WTC11 (cell line): ENCODE measurements around the gene NRF1. TPM values are rescaled to one million over a fixed set of nuclear protein-coding genes. Genes with fewer than 3 reads are reported as not detected.
A peak's percentile ranks its signal among the peaks of the same experiment; 100 is the strongest.

Source experiments
- ATAC-seq: fragments of 200-7000 bp; cut with Tn5 transposase; 2 replicates; pipeline ENCODE4 v1.10.0; 2021; ENCODE audit warnings: mild to moderate bottlenecking, moderate library complexity
- CTCF ChIA-PET: fragments of 300-600 bp; sonication (Branson Sonifier 250); formaldehyde crosslinking; loops from one replicate; lab custom pipeline; 2021; ENCODE audit warnings: antibody characterized with exemption; lab: Charles Lee
- POLR2A ChIA-PET: fragments of 350-600 bp; sonication (Branson Sonifier 250); formaldehyde crosslinking; loops from one replicate; lab custom pipeline; 2021; ENCODE audit warnings: antibody characterized with exemption; lab: Charles Lee
- DNase-seq: peaks from one replicate; pipeline ENCODE4 v3.0.0; 2021; ENCODE audit warnings: low spot score
- H3K27ac Mint-ChIP-seq: 2 replicates; pipeline ENCODE4 v1.8.0; 2021; ENCODE audit warnings: mixed read lengths
- H3K27me3 Mint-ChIP-seq: 2 replicates; pipeline ENCODE4 v1.8.0; 2021; ENCODE audit warnings: low read depth, mild to moderate bottlenecking, moderate library complexity, mixed read lengths
- H3K36me3 Mint-ChIP-seq: 2 replicates; pipeline ENCODE4 v1.8.0; 2021; ENCODE audit warnings: mixed read lengths
- H3K4me1 Mint-ChIP-seq: 2 replicates; pipeline ENCODE4 v1.8.0; 2022; ENCODE audit warnings: mixed read lengths
- H3K4me3 Mint-ChIP-seq: 2 replicates; pipeline ENCODE4 v1.8.0; 2021; ENCODE audit warnings: mild to moderate bottlenecking, moderate library complexity, mixed read lengths
- H3K9me3 Mint-ChIP-seq: 2 replicates; pipeline ENCODE4 v1.8.0; 2021; ENCODE audit warnings: mixed read lengths
- ARID4B ChIP-seq: sonication (generic); formaldehyde crosslinking; IDR thresholded peaks from 2 replicates; pipeline ENCODE4 v1.8.0; 2023; ENCODE audit warnings: missing genetic modification reagents, mild to moderate bottlenecking, borderline replicate concordance
- ATF1 ChIP-seq: sonication (generic); formaldehyde crosslinking; IDR thresholded peaks from 2 replicates; pipeline ENCODE4 v1.8.1; 2023; ENCODE audit warnings: mild to moderate bottlenecking, moderate library complexity, missing genetic modification reagents
- ATF3 ChIP-seq: sonication (generic); formaldehyde crosslinking; conservative IDR thresholded peaks from 2 replicates; pipeline ENCODE4 v1.8.1; 2022; ENCODE audit warnings: mild to moderate bottlenecking, missing genetic modification reagents
- CBFB ChIP-seq: sonication (generic); formaldehyde crosslinking; IDR thresholded peaks from 2 replicates; pipeline ENCODE4 v1.8.1; 2022; ENCODE audit warnings: mild to moderate bottlenecking, low read depth, missing genetic modification reagents
- E2F4 ChIP-seq: sonication (generic); formaldehyde crosslinking; IDR thresholded peaks from 2 replicates; pipeline ENCODE4 v1.8.1; 2022; ENCODE audit warnings: low read depth, mild to moderate bottlenecking, moderate library complexity, missing genetic modification reagents, borderline replicate concordance
- FOXP4 ChIP-seq: sonication (generic); formaldehyde crosslinking; IDR thresholded peaks from 2 replicates; pipeline ENCODE4 v1.8.0; 2022; ENCODE audit warnings: mild to moderate bottlenecking, missing genetic modification reagents
- MXD4 ChIP-seq: fragments of 250-450 bp; sonication (Bioruptor Pico); IDR thresholded peaks from 2 replicates; pipeline ENCODE4 v1.8.0; 2021; ENCODE audit warnings: mild to moderate bottlenecking, moderate library complexity, borderline replicate concordance
- PREB ChIP-seq: sonication (generic); formaldehyde crosslinking; IDR thresholded peaks from 2 replicates; pipeline ENCODE4 v1.8.1; 2022; ENCODE audit warnings: mild to moderate bottlenecking, missing genetic modification reagents, moderate library complexity, borderline replicate concordance
- TEAD1 ChIP-seq: sonication (generic); formaldehyde crosslinking; IDR thresholded peaks from 2 replicates; pipeline ENCODE4 v1.8.0; 2022; ENCODE audit warnings: mild to moderate bottlenecking, missing genetic modification reagents
- TP53 ChIP-seq: sonication (generic); formaldehyde crosslinking; IDR thresholded peaks from 2 replicates; pipeline ENCODE4 v1.8.1; 2023; ENCODE audit warnings: mild to moderate bottlenecking, missing genetic modification reagents
- ZNF396 ChIP-seq: fragments of 250-450 bp; sonication (Bioruptor Pico); IDR thresholded peaks from 2 replicates; pipeline ENCODE4 v1.8.0; 2021; ENCODE audit warnings: mild to moderate bottlenecking, moderate library complexity, borderline replicate concordance
- ZNF423 ChIP-seq: fragments of 250-450 bp; sonication (Bioruptor Pico); IDR thresholded peaks from 2 replicates; pipeline ENCODE4 v2.1.2; 2022; ENCODE audit warnings: mild to moderate bottlenecking, moderate library complexity
- total RNA-seq: library from RNA; stranded (reverse); gene quantifications from 3 replicates; pipeline ENCODE4 v1.2.3, GENCODE V29; 2021

Gene NRF1
- total RNA-seq, 1 experiment from 2014 or later = 16.4 TPM

- no peaks in the 10 kb centered on the region for H3K9me3 Mint-ChIP-seq
- H3K27ac Mint-ChIP-seq = peak overlapping the region; percentile 63
- TF ChIP-seq ATF3 (CRISPR knock-in tag) (no peak), ZNF396 (CRISPR knock-in tag) (0 out of 2 replicates have a peak, but pooled peaks have one; percentile 77)
- peaks cover 67% of the 10 kb centered on the region for H3K4me1 Mint-ChIP-seq
- H3K36me3 Mint-ChIP-seq = no peaks in the 10 kb centered on the region
- H3K4me3 Mint-ChIP-seq = peak overlapping the region; percentile 47
- H3K27me3 Mint-ChIP-seq = peaks cover 50% of the 10 kb centered on the region
- POLR2A ChIA-PET = interaction anchor here (1.0 kb wide), 1 partner anchor 24 kb away, joined by 3 read pairs; no protein-coding TSS in a partner anchor
- peak; percentile 1; the same call in 1 of the 2 replicates for ATAC-seq
- peak; percentile 69 for DNase-seq
- CTCF ChIA-PET = interaction anchor here (0.5 to 5.0 kb wide), 8 partner anchors 11 to 1100 kb away, joined by 3 to 61 read pairs (median 6); partner anchors contain the start of gene NRF1
Measured at GRCh38 chr7:129775695-129776361, 164.3 kb downstream of the NRF1 start.

GRCh38 chr7:129776362-129776722 is 164.8 kb downstream of the NRF1 start:
- Mint-ChIP-seq H3K27me3 (peaks cover 55% of the 10 kb centered on the region), H3K4me1 (peaks cover 66% of the 10 kb centered on the region), H3K27ac (peak overlapping the region; percentile 63), H3K9me3 (no peaks in the 10 kb centered on the region), H3K4me3 (peak overlapping the region; percentile 77), H3K36me3 (no peaks in the 10 kb centered on the region)
- no peak for ATAC-seq
- ChIA-PET POLR2A (interaction anchor here (0.6 to 1.5 kb wide), 3 partner anchors 48 to 236 kb away, joined by 3 to 6 read pairs (median 5); no protein-coding TSS in a partner anchor), CTCF (interaction anchor here (0.5 to 5.0 kb wide), 9 partner anchors 11 to 1099 kb away, joined by 3 to 61 read pairs (median 4); partner anchors contain the start of gene NRF1)
- no peak for DNase-seq
- no peak for TF ChIP-seq CBFB (CRISPR knock-in tag)
- TF ChIP-seq PREB (CRISPR knock-in tag) = no peak
- no peak for TF ChIP-seq E2F4 (CRISPR knock-in tag)
- no peak for TF ChIP-seq MXD4 (CRISPR knock-in tag)
- TF ChIP-seq ZNF423 (CRISPR knock-in tag) = peak; percentile 76
- 0 out of 2 replicates have a peak, but pooled peaks have one; percentile 26 for TF ChIP-seq TEAD1 (CRISPR knock-in tag)
- TF ChIP-seq ATF1 = no peak

GRCh38 chr7:129777195-129777844 is 165.8 kb downstream of the NRF1 start:
- peak; percentile 4; the same call in 1 of the 2 replicates for TF ChIP-seq ARID4B (CRISPR knock-in tag)
- TF ChIP-seq TP53 (CRISPR knock-in tag) = no peak
- TF ChIP-seq FOXP4 (CRISPR knock-in tag) = 0 out of 2 replicates have a peak, but pooled peaks have one; percentile 60
- TF ChIP-seq, all 79 proteins: peak for 2
- Mint-ChIP-seq H3K36me3 (no peaks in the 10 kb centered on the region), H3K9me3 (no peaks in the 10 kb centered on the region), H3K4me3 (peak overlapping the region; percentile 77), H3K4me1 (peaks cover 60% of the 10 kb centered on the region), H3K27me3 (peaks cover 65% of the 10 kb centered on the region), H3K27ac (peak overlapping the region; percentile 74; the same call in 1 of the 2 replicates)
- ATAC-seq (no peak), DNase-seq (peak; percentile 58)
- POLR2A ChIA-PET = interaction anchor here (0.6 to 1.5 kb wide), 5 partner anchors 8 to 237 kb away, joined by 3 to 6 read pairs (median 3); no protein-coding TSS in a partner anchor
- CTCF ChIA-PET = interaction anchor here (0.5 to 5.0 kb wide), 7 partner anchors 10 to 410 kb away, joined by 3 to 61 read pairs (median 3); partner anchors contain the start of gene NRF1
